IPS DF 4.7 (cell line): Measurements from ENCODE around the gene PCP4L1.
"Not testable (repeated sequence)": the region's sequence is repeated elsewhere in the genome, so short reads cannot be mapped to it uniquely, and the experiment has no call there.

ENCODE experiments used
- DNase-seq: peaks from one replicate; pipeline ENCODE4 v3.0.0-alpha.2; 2013; ENCODE audit warnings: low spot score; ENCODE audit errors: extremely low read depth

The PCP4L1 gene

DNA sequence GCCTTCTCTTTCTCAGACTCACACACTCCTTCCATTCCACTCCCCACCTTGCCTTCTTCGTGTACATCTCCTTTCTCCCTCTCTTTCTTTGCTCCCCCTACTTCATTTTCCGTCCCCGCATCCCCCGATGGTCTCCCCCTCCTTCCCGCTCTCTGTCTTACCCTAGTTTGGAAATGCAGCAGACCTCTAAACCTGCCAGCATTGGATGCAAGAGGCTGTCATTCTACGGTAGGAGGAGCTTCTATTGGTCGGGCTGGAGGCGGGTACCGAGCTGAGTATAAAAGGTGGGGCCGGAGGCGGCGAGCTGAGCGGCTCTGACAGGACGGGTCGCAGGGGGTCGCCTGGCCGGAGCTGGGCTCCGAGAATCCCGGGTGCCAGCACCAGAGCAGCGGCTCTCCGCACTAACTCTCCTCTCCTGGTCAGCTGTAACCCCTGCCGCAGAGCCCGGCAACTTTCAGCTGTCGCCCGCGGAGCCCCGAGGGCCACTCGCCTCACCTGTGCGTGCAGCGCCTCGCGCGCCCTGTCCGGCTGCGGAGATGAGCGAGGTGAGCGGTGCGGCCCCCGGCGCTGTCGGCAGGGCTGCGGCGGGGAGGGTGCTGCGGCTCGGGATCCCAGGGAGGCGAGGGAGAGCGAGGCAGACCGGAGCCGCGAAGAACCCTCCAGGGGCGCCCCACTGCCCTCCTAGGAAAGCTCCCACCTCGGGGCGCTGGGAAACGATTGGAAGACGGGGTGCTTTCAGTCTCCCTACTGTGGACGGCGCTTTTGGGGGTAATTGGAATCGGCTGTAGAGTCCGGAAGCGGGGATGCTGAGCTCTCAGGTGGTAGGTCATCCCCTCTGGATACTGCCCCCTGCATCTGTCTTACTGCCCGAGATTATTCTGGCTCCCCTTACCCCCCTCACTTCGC, at the start of gene PCP4L1:
Gene PCP4L1 (plus strand): TSS at position 307 of the 906 bp plus-strand sequence. CDS start 230 bp downstream, at position 537.
- peak; percentile 68 for DNase-seq

GRCh38 chr1:161209790-161210409, 48.6 kb upstream of the PCP4L1 start:
- DNase-seq = no peak

DNA sequence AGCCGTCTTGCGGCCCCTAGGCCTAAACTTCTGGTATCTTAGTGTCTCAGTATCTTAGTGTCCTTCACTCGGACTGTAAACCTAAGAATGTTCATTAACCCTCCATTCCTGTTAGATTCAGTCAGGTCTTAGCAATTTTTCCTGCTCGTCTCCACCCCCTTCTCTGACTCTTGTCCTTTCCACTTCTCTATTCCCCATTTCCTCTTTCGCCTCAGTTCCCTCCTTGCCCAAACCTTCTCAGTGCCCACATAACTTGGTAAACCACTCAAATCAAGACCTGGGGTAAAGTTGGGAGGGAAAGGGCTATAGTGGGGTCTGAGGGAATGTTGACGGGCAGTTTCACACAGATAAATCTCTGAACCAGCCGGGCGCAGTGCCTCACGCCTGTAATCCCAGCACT, 44.2 kb upstream of the PCP4L1 start:
- no peak for DNase-seq

- no peak for DNase-seq
These were observed 43.5 kb upstream of the PCP4L1 start, which contains the start of gene FCER1G for GRCh38 chr1:161215076-161215475. Gene FCER1G (plus strand): TSS chr1:161215295. CDS start chr1:161215322, 27 bp downstream.

GRCh38 chr1:161216945-161217712, 41.4 kb upstream of the PCP4L1 start:
- DNase-seq = no peak

DNA sequence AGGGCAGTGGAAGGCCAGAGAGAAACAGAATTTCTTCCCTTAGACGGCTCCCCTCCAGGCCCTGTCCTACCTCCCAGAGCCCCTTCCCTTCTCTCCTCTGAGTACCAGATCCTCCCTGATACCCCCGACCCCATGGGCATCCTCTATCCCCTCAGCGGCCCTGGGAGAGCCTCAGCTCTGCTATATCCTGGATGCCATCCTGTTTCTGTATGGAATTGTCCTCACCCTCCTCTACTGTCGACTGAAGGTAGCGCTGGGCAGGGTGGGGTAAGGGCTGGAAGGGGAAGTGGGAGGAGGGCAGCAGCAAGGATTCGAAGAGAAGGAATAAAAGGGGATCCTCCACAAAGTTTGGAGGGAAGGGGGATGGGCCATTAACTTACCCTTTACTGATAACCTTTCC, 40.7 kb upstream of the PCP4L1 start:
- DNase-seq = no peak

DNA sequence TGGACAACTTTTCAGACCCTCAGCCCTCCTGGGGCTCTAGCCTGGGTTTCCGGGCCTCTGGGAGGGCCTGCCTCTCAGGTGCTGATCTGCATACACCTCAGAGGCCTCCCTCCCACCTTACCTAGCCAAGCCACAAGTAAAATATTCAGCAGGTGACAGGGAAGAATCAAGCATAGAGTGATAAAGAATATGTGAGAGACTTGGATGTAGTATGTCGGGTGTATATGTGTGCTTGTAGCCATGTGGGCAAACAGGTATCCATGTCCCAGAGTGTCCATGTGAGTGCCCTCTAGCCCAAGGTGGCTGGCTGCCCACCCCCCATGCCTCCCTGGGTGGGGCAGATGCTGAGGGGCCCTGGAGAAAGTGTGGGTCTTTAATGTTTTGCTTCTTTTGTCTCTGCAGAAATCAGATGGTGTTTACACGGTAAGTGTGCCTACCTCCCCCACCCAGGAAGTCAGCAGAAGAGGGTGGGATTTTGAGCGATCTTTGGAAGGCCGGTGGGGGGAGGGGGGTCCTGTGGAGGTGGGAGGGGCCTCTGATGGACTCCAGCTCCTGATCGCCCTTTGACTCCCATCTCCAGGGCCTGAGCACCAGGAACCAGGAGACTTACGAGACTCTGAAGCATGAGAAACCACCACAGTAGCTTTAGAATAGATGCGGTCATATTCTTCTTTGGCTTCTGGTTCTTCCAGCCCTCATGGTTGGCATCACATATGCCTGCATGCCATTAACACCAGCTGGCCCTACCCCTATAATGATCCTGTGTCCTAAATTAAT, 40.1 kb upstream of the PCP4L1 start:
- no peak for DNase-seq

- DNase-seq = no peak
These were observed 39.3 kb upstream of the PCP4L1 start for GRCh38 chr1:161219078-161219892.

- DNase-seq = no peak
These were observed 38.5 kb upstream of the PCP4L1 start for GRCh38 chr1:161220002-161220401.

- DNase-seq = no peak
These were observed 36.1 kb upstream of the PCP4L1 start for GRCh38 chr1:161222175-161223019.

DNA sequence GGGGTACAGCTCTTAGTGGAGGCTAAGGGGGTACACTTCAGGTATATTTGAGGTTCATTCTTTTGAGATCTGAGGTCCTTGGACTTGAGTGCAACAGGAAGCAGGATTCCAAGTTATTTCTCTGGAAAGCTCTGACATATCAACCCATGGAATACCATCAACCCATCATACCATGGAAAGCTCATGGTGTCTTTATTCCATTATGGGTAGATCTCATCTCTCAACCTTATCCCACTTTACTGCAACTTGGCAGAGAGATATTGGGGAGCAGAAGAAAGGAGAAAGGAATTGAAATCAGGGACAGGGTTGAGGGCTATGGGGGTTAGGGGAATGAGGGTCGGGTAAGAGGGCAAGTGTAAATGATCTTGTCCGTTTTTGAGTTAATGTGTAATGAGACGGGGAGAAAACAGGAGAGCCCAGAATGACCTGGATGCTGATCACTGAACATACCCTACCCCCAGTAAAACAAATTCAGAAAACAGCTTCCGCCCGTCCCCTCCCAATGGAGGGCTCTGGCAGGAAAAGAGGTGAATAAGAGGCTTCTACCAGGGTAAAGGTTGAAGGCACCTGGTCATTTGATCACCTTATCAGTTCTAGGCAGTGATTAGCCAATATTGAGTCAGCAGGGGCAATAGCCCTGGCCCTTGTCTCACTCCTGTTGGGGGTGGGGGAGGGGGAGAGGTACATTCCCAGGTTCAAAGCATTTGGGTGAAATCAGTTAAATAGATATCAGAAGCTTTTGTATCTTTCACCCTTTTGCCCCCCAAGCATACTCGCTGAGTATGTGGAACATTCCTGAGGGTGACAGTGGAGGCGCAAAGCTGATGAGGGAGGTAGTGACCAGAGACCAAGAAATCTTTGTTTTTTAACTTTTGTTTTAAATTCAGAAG, 34.5 kb upstream of the PCP4L1 start:
- DNase-seq = no peak

GRCh38 chr1:161224695-161225087, 33.9 kb upstream of the PCP4L1 start:
- DNase-seq = not testable (repeated sequence)

DNA sequence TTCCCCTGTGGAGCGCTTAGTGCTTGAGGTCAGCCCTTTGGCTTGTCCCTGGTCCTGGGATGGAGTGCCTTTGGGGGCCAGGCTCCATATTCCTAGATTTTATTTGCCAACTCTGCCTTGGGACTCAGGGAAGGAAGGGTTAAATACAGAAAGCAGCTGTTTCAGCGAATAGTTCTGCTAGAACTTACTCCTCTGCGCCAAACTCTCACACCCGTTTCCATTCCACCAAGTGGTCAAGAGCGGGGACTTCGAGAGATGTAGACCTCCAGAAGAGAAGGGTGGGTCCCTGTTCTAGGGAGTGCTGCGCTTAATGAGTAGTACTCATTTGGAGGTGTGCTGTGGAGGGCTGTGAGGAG, 33.4 kb upstream of the PCP4L1 start:
- no peak for DNase-seq

DNA sequence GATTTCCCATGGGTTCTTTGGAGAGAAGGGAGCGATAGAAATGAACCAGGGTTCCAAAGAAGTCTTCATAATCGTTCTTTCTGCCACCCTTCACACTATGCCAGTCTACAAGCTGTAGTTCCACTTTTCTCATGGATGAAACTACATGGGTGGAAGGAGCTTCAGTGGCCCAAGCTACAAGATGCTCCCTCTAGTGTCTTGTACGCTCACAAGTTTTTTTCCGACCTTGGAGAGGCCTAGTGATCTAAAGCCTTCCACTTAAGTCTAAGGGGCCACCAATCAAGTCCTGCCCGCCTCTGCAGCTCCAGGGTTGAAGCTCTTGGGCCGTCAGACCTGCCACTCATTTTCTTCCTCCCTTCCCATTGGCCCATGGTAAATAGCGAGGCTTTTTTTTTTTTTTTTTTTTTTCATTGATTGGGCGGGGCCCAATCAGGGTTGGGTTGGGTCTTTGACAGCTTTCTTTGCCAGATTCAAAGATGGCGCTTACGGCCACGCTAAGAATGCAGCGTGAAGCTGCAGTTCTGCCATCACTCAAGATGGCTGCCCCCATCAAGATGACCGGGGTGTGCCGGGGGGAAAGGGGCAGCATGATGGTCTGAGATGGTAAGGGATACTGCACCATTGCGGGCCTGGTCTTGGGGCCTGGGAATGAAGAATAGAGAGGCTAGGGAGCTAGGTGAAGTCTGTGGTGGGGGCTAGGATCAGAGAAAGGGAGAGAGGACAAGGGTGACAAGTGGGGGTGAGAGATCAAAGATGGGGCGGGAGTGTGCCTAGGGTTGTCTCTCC, 32.8 kb upstream of the PCP4L1 start, which contains the start of gene TOMM40L:
Gene TOMM40L (plus strand): TSS at position 527 of the 786 bp plus-strand sequence. CDS start 430 bp downstream, outside the sequence.
- peak; percentile 94 for DNase-seq

- DNase-seq = no peak
These were observed 32.2 kb upstream of the PCP4L1 start for GRCh38 chr1:161226320-161226711.

- DNase-seq = no peak
These were observed 31.8 kb upstream of the PCP4L1 start for GRCh38 chr1:161226759-161227158.

DNA sequence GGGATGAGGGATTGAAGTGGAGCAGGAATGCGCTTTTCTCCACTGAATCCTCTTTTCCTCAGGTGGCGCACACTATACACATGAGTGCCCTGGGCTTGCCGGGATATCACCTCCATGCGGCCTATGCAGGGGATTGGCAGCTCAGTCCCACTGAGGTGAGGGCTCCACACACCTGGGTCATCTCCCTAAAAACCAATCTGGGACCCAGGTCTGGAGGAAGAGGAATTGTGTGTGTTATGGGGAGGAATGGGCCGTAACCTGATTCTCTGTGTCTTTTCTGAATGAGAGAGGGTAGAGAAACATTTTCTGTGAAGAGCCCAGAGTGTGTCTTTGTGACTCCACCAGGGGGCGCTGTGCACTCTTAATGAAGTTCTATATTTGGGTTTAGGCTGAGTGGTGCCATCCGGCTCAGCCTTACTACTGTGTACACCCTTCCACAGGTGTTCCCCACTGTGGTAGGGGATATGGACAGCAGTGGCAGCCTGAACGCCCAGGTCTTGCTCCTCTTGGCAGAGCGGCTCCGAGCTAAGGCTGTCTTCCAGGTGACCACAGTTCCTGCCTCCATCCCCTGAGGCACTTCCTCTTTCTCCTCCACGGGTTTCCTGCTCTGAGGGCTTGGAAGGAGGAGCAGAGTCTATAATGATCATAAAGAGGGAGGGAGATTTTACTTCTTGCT, 31.2 kb upstream of the PCP4L1 start:
- no peak for DNase-seq
